SK-MEL-5 (cell line): ENCODE results near the gene SLC15A4. TPM values are rescaled to one million over a fixed set of nuclear protein-coding genes. Genes with fewer than 3 reads are reported as not detected.
"Not testable (repeated sequence)": the region's sequence is repeated elsewhere in the genome, so short reads cannot be mapped to it uniquely, and the experiment has no call there.

Experiments used
- DNase-seq: peaks from one replicate; pipeline ENCODE4 v3.0.0-alpha.2; 2016; ENCODE audit warnings: low read depth, low spot score
- in situ Hi-C: cut with HindIII; loops from 2 replicates; pipeline ENCODE4 v1.10.0; 2016; ENCODE audit warnings: low sequenced_read_pairs, high pct_unique_total_duplicates, low pct_unique_long_range_greater_than_20kb
- total RNA-seq: library from RNA; depleted of rRNA; stranded (reverse); fragments of >200 nt; shearing (Covaris generic); gene quantifications from 2 replicates; pipeline ENCODE4 v1.2.3, GENCODE V29; 2014

Gene SLC15A4
- total RNA-seq, 1 experiment from 2014 or later = 47.7 TPM

DNA sequence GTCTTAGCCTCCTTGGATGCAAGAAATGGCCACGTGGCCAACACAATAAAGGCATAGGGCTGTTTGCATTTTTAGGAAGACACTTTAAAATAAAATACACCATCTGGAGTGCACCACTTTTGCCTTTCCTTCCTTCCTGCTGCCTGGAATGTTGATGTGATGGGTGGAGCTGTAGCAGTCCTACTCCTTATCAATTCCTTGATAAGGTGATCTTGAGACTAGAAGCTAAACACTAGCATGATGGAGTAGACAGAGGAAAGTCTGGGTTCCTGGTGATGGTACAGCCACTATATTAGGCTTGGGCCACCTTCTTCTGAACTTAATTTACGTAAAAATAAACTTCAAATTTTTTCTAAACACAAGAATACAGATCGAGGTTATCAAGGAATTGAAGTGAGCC, 26.6 kb upstream of the SLC15A4 start:
- no peak for DNase-seq
- in situ Hi-C loops = no loop called here

DNA sequence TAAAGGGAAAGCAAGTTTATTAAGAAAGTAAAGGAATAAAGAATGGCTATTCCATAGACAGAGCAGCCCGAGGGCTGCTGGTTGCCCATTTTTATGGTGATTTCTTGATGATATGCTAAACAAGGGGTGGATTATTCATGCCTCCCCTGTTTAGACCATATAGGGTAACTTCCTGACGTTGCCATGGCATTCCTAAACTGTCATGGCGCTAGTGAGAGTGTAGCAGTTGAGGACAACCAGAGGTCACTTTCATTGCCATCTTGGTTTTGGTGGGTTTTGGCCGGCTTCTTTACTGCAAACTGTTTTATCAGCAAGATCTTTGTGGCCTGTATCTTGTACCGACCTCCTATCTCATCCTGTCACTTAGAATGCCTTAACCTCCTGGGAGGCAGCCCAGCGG, 26.0 kb upstream of the SLC15A4 start:
- in situ Hi-C loops, DNase-seq: not testable (repeated sequence)

DNA sequence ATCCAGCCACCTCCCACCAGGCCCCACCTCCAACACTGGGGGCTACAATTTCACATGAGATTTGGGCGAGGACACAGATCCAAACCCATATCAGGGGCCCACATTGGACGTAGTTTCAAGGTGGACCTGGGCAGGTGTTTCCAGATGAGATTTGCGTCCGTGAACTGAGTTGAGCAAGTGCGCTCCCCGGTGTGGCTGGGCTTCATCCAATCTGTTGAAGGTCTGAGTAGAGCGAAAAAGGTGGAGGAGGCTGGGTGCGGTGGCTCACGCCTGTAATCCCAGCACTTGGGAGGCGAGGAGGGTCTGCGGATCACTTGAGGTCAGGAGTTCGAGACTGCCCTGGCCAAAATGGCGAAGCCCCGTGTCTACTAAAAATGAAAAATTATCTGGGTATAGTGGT, 24.6 kb upstream of the SLC15A4 start:
- in situ Hi-C loops = no loop called here
- no peak for DNase-seq

DNA sequence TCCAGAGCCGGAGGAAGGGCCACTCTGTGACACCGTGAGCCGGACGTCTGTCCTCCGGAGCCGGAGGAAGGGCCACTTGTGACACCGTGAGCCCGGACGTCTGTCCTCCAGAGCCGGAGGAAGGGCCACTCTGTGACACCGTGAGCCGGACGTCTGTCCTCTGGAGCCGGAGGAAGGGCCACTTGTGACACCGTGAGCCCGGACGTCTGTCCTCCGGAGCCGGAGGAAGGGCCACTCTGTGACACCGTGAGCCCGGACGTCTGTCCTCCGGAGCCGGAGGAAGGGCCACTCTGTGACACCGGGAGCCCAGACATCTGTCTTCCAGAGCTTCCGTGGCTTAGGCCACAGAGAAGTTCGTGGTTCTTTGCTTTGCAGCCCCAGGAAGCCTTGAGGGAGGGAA, 22.9 kb upstream of the SLC15A4 start:
- in situ Hi-C loops, DNase-seq: not testable (repeated sequence)

DNA sequence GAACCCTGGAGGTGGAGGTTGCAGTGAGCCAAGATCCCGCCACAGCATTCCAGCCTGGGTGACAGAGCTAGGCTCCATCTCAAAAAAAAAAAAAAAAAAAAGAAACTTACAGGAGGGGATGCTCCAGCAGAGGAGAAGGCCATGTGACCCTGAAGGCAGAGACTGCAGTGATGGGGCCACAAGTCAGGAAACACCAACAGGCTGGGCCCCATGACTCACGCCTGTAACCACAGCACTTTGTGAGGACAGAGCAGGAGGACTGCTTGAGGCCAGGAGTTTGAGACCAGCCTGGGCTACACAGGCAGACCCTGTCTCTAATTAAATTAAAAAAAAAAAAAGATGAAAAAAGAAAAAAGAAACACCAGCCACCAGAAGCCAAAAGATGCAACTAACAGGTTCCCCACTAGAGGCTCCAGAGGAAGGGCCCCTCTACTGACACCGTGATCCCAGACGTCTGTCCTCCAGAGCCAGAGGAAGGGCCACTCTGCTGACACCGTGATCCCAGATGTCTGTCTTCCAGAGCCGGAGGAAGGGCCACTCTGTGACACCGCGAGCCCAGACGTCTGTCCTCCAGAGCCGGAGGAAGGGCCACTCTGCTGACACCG, 20.4 kb upstream of the SLC15A4 start:
- in situ Hi-C loops = no loop called here
- DNase-seq = peak; percentile 17

DNA sequence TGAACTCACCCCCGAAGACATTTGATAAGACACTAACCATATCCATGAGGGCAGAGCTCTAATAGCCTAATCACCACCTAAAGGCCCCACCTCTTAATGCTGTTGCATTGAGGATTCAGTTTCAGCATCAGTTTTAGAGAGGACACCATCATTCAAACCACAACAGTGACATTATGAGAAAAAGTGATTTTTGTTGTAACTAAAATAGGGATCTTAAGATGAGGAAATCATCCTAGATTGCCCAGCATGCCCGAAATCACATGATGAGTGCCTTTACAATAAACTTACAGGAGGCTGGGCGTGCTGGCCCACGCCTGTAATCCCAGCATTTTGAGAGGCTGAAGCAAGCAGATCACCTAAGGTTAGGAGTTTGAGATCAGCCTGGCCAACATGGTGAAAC, 19.8 kb upstream of the SLC15A4 start:
- DNase-seq = no peak
- in situ Hi-C loops = no loop called here

DNA sequence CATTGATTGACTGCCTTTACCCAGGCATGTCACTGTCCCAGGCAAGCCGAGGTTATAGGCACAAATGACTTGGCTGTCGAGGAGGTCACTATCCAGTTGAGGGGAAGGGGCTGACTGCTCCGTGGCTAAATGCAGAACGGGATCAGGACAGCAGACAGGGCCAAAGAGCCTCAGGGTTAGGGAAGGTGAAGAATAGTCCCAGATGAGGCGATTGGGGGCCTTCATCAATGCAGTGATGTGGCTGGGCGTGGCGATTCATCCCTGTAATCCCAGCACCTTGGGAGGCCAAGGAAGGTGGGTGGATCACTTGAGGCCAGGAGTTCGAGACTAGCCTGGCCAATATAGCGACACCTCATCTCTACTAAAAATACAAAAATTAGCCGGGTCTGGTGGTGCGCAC, 18.8 kb upstream of the SLC15A4 start:
- in situ Hi-C loops = no loop called here

DNA sequence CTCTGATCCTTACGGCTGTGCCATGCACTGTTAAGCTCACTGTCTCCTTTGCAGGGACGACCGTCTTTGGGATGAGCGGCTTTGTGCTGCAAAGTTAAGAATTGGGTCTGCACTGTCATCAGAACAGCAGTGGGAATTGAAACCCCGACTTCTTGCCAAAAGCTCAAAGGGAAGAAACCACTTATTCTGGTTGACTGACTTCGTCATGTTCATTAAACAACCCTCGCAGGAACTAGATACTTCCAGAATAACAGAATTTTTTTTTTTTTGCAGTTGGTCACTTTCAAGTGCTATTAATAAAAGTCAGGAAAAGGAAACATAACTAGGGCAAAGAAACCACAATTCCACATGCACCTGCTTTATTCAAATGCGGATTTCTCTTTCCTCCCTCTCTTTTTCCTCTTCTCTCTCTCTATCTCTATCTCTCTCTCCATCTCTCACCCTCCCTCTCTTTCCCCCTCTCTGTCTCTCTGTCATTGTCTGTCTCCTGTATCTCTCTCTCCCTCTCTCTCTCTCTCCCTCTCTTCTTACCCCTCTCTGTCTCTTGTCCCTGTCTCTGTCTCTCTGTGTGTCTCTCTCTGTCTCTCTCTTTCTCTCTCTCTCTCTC, 17.2 kb upstream of the SLC15A4 start:
- no peak for DNase-seq
- in situ Hi-C loops = no loop called here

More for the DNA sequence above, 18.8 kb upstream of the SLC15A4 start:
- no peak for DNase-seq

DNA sequence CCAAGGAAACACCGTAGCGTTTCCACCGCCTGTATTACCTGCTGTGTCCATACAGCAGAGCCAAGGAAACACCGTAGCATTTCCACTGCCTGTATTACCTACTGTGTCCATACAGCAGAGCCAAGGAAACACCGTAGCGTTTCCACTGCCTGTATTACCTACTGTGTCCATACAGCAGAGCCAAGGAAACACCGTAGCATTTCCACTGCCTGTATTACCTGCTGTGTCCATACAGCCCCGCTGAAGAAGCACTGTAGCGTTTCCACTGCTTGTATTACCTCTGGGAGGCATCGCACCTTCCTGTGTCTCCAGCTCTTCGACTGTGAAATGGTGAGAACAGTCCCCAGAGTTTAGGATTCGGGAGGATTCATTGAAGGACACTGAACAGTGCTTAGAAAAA, 16.1 kb upstream of the SLC15A4 start:
- DNase-seq, in situ Hi-C loops: not testable (repeated sequence)

DNA sequence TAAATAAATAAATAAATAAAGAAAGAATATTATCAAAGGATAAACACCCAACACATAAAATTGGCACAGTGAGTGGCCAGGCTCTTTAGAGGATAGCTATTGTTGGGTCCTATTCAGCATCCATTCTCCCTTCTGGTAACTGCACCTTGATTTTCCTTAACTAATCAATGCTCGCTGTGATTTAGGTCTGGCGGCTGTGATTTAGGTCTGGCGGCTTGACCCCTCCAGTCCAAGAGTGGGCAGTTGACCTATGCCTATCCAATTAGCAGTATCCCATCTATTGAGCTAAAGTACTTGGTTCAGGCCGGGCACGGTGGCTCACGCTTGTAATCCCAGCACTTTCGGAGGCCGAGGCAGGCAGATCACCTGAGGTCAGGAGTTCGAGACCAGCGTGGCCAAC, 9.7 kb upstream of the SLC15A4 start:
- in situ Hi-C loops = no loop called here
- DNase-seq = no peak

DNA sequence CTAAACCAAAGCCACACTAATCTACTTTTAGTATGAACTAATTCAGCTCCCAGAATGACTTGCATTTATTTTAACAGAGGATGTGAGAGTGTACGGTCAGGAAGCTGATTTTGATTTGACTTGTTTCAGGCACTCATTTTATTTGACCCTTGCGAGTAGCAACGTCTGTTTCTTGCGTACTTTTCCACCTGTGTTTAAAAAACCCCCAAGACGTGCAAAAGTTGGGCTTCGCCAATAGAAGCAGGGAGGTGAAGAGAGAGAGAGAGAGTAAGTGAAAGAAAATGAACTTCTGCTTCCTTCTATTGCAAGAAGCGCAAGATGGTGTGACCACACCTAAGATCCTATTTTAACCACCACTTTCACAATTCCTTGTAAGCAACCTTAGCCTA, 6.7 kb upstream of the SLC15A4 start:
- in situ Hi-C loops = no loop called here
- DNase-seq = no peak

DNA sequence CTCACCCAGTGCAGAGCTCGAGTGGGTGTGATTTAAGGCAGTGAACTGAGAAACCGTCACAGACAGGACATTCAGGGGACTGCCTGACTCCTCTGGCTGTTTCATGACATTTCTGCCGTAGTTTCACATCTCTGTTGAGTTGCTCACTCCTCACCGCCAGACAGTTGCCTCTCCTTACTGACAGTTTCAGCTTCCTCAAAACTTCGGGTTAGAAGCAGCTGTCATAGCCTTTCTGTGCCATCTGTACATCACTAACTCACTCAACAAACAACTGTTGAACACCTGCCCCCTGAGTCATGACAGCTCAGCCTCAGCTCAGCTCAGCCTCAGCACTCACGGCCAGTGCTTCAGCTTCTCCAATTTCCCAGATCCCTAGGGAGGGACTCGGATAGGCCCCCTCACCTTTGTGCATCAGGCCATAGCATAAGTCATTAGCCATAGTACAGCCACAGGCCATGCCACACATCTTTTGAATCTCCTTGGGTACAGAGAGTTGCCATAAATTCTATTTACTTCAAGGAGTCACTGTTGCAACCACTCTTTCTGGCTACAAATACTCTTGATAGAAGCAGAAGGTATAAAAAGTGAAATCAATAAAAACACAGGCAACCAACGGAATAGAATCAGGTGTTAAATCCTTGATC, 6.2 kb upstream of the SLC15A4 start:
- in situ Hi-C loops = no loop called here
- DNase-seq = no peak

DNA sequence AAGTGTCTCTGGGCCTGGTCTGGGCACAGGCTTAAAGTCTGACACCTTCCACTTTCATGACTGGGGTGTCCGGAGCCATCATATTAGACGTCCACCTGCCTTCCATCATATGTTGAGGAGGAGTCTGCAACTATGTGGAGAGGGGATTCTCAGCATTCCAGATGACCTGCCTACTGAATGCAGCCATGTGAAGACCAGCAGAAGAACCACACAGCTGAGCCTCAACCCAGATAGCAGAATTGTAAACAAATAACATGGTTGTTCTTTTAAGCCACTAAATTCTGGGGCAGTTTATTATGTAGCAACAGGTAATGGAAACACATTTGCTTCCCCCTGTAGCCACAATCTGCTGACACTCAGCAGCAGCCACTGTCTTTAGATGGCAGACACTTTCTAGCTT, 4.0 kb upstream of the SLC15A4 start:
- in situ Hi-C loops = no loop called here
- no peak for DNase-seq

DNA sequence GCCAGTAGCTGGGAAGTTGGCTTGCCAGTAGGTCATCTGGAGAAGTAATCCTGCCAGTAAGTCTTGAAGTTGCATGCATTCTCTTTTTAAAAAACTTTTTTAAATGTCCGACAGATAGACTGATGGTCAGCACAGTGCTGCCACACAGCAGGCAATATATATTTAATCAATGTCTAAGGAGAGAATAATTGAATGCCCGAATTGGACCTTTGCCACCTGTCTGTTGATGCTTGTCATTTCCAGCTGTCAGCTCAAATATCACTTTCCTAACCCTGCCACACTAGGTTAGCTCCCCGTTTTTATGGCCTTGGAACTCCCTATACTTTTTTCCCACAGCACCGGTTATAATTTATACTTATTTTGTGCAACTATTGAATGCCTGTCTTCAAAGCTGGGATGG, 2.1 kb upstream of the SLC15A4 start:
- in situ Hi-C loops = no loop called here
- DNase-seq = no peak

DNA sequence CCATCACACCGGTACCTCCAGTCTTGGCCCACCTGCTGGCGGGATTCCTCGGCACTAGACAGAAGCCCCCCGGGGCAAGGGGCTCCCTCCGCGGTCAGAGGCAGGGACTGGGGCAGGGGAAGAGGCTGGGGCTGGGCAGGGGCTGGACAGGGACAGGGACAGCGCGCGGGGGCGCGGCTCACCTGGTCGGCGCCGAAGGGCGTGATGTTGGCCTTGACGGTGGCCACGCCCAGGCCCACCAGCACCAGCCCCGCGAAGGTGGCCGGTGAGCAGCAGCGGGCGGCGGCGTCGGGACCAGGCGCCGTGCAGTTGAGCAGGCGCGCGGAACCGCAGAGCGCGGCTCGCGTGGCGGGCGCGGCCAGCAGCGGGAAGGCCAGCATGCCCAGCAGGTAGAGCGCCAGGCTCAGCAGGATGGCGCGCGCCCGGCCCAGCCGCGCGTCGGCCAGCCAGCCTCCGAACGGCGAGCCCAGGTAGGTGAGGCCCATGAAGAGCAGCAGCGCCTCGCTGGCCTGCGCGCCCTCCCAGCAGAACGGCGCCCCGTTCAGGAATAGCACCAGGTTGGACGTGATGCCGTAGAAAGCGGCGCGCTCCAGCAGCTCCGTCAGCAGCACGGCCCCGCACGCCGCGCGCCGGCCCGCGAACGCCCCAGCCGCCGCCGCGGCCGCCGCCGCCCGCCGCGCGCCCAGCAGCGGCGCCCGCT, 392 bp downstream of the SLC15A4 start:
- in situ Hi-C loops = no loop called here
- DNase-seq = no peak

DNA sequence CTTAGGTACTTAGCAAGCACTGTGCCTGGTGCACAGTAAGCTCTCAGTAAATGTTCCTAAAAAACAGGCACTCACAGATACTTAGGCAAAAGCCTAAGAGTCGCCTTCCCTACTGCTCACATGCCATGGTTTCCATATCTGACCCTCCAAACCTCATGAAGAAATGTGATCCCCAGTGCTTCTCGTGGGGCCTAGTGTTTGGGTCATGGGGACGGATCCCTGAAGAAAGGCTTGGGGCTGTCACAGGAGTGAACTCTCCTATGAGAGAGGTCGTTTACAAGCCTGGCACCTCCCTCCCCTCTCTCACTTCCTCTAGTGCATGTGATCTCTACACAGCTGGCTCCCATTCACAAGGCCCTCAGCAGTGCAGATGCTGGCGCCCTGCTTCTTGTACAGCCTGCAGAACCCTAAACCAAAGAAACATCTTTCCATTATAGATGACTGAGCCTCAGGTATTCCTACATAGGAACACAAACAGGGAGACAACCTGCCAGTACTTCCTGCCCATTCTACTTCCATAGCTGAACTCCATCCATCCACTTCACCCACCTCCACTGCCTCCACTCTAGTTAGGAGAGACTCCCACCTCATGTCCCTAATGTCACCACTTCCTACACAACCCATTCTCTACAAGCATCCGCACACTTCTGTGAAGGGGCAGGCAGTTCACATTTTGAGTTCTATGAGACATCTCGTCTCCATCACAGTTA, 2.9 kb downstream of the SLC15A4 start:
- peak; percentile 70 for DNase-seq
- in situ Hi-C loops = no loop called here

DNA sequence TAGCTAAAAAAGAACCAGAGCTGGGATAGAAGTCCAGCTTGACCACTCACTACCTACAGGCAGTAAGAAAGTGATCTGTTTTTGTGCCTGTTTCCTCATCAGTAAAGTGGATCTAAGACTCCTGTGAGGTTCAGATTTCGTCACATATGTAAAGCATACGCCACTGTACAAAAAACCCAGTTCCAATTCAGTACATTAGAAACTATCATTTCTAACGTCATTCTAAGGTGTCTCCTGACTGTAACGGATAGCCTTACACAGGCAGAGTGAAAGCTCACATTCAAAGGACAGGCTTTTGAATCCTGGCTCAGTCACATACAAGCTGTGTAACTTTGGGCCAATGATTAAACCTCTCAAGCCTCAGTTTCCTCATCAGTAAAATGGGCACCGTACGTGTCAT, 3.5 kb downstream of the SLC15A4 start:
- no peak for DNase-seq
- in situ Hi-C loops = no loop called here
